Fibroblast of lung (primary cell): Measurements from ENCODE around the gene FAM234B. TPM values are rescaled to one million over a fixed set of nuclear protein-coding genes. Genes with fewer than 3 reads are reported as not detected.
A peak's percentile ranks its signal among the peaks of the same experiment; 100 is the strongest.
"Not testable (repeated sequence)": the region's sequence is repeated elsewhere in the genome, so short reads cannot be mapped to it uniquely, and the experiment has no call there.

Experiments
- DNase-seq, 2 donors: peaks; one replicate each; pipeline versions ENCODE4 v3.0.0 to v3.0.0-alpha.2; 2010; ENCODE audit warnings: low read depth in 2 of 2
- H2AFZ ChIP-seq: 2 replicates; pipeline ENCODE4 v1.5.1; 2012; ENCODE audit warnings: low read length, control low read depth, inconsistent platforms
- H3K27ac ChIP-seq: 2 replicates; pipeline ENCODE4 v1.5.1; 2011; ENCODE audit warnings: low read length, control low read depth; ENCODE audit not compliant: insufficient read depth
- H3K27me3 ChIP-seq: 2 replicates; pipeline ENCODE4 v1.5.1; 2011; ENCODE audit warnings: mild to moderate bottlenecking, low read length; ENCODE audit not compliant: control insufficient read depth, insufficient read depth
- H3K36me3 ChIP-seq: 2 replicates; pipeline ENCODE4 v1.5.1; 2011; ENCODE audit warnings: low read length; ENCODE audit not compliant: control insufficient read depth, insufficient read depth
- H3K4me1 ChIP-seq: 2 replicates; pipeline ENCODE4 v1.5.1; 2011; ENCODE audit warnings: low read length; ENCODE audit not compliant: control insufficient read depth, insufficient read depth; ENCODE audit errors: extremely low read depth
- H3K4me2 ChIP-seq: 2 replicates; pipeline ENCODE4 v1.5.1; 2011; ENCODE audit warnings: low read length, control low read depth; ENCODE audit not compliant: insufficient read depth; ENCODE audit errors: extremely low read depth
- H3K4me3 ChIP-seq, 4 experiments: fragments of 200-600 bp in 1 of 4; sonication (generic) in 1 of 4; replicated peaks in 1 of 4; 2 replicates each; pipeline ENCODE4 v1.5.1; 2011 to 2016; ENCODE audit warnings: low read length in 4 of 4, low read depth in 3 of 4, mild to moderate bottlenecking in 3 of 4, control low read depth in 2 of 4, inconsistent platforms in 1 of 4, mixed read lengths in 1 of 4; ENCODE audit not compliant: insufficient read depth in 1 of 4; ENCODE audit errors: control extremely low read depth in 1 of 4
- H3K79me2 ChIP-seq: 2 replicates; pipeline ENCODE4 v1.5.1; 2012; ENCODE audit warnings: mild to moderate bottlenecking, low read length, inconsistent platforms; ENCODE audit not compliant: control insufficient read depth, insufficient read depth
- H3K9ac ChIP-seq: 2 replicates; pipeline ENCODE4 v1.5.1; 2011; ENCODE audit warnings: mild to moderate bottlenecking, low read length, control low read depth; ENCODE audit not compliant: insufficient read depth
- H3K9me3 ChIP-seq: 2 replicates; pipeline ENCODE4 v1.5.1; 2012; ENCODE audit warnings: low read depth, low read length; ENCODE audit not compliant: control insufficient read depth, insufficient read depth
- H4K20me1 ChIP-seq: 2 replicates; pipeline ENCODE4 v1.5.1; 2011; ENCODE audit warnings: low read length; ENCODE audit not compliant: control insufficient read depth, insufficient read depth; ENCODE audit errors: extremely low read depth
- EZH2 ChIP-seq: IDR thresholded peaks from 2 replicates; pipeline ENCODE4 v1.5.1; 2012; ENCODE audit warnings: low read length, control low read depth, mild to moderate bottlenecking; ENCODE audit errors: missing control alignments
- polyA plus RNA-seq, 2 donors: library from polyadenylated mRNA; depleted of rRNA in 1 of 2; stranded (reverse) in 1 of 2; unstranded in 1 of 2; fragments of >200 nt; gene quantifications; 2 replicates each; pipeline ENCODE4 v1.2.1, GENCODE V29; 2011 to 2012; ENCODE audit warnings: missing spikeins in 1 of 2
- total RNA-seq: library from RNA; depleted of rRNA; stranded (reverse); fragments of >200 nt; gene quantifications from 2 replicates; pipeline ENCODE4 v1.2.1, GENCODE V29; 2014
- TF ChIP-seq, protein P1 (sequence below), 2 donors: IDR thresholded peaks in 1 of 2; conservative IDR thresholded peaks in 1 of 2; 1 replicate in 1 of 2; 2 replicates in 1 of 2; pipeline ENCODE4 v1.5.1; 2011 to 2012; ENCODE audit warnings: low read length in 2 of 2, control low read depth in 1 of 2, inconsistent platforms in 1 of 2, low read depth in 1 of 2, mild to moderate bottlenecking in 1 of 2

Gene FAM234B
- total and polyA plus RNA-seq, 2 donors (not counting 1 experiment from before 2014, with no cell fraction given), result 7.3 to 10.4 TPM

DNA sequence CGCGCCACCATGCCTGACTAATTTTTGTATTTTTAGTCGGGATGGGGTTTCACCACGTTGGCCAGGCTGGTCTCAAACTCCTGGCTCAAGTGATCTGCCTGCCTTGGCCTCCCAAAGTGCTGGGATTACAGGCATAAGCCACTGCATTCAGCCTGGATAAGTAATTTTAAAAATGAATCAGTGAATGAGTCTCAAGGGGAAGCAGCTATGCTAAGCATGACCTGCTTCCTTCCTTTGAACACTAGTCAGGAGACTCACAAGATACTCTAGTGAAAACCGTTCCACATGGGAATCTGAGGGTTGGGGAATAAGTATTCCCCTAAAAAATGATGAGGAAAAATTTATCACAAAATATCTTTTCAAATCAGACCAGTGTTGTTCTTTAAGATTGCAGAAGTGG, 10.7 kb upstream of the FAM234B start:
- DNase-seq, result no peak
- H3K79me2 ChIP-seq, result no peaks in the 10 kb centered on the region
- H3K27ac ChIP-seq, result no peak overlapping the region
- no peak for TF ChIP-seq EZH2
- TF ChIP-seq, protein P1, sequence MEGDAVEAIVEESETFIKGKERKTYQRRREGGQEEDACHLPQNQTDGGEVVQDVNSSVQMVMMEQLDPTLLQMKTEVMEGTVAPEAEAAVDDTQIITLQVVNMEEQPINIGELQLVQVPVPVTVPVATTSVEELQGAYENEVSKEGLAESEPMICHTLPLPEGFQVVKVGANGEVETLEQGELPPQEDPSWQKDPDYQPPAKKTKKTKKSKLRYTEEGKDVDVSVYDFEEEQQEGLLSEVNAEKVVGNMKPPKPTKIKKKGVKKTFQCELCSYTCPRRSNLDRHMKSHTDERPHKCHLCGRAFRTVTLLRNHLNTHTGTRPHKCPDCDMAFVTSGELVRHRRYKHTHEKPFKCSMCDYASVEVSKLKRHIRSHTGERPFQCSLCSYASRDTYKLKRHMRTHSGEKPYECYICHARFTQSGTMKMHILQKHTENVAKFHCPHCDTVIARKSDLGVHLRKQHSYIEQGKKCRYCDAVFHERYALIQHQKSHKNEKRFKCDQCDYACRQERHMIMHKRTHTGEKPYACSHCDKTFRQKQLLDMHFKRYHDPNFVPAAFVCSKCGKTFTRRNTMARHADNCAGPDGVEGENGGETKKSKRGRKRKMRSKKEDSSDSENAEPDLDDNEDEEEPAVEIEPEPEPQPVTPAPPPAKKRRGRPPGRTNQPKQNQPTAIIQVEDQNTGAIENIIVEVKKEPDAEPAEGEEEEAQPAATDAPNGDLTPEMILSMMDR (conservative IDR thresholded peaks at IDR 0.05 in 1 of 2, IDR thresholded peaks at IDR 0.05 in 1 of 2; ENCODE audit: low read depth in 1 of 2, low read length in 2 of 2), result no peak
- H3K4me3 ChIP-seq, result no peak overlapping the region
- H2AFZ ChIP-seq, result no peak overlapping the region
- no peaks in the 10 kb centered on the region for H3K4me1 ChIP-seq
- H4K20me1 ChIP-seq, result no peaks in the 10 kb centered on the region
- no peak overlapping the region for H3K9ac ChIP-seq
- no peaks in the 10 kb centered on the region for H3K27me3 ChIP-seq
- H3K36me3 ChIP-seq, result no peaks in the 10 kb centered on the region
- no peaks in the 10 kb centered on the region for H3K9me3 ChIP-seq
- H3K4me2 ChIP-seq, result no peak overlapping the region

DNA sequence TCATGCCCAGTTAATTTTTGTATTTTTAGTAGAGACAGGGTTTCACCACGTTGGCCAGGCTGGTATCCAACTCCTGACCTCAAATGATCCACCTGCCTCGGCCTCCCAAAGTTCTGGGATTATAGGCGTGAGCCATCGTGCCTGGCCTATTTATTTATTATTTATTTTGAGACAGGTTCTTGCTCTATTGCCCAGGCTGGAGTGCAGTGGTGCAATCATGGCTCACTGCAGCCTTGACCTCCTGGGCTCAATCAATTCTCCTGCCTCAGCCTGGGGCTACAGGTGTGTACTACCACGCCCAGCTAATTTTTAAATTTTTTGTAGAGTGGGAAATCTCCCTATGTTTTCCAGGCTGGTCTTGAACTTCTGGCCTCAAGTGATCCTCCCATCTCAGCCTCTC, 8.8 kb upstream of the FAM234B start:
- H3K27ac ChIP-seq, H3K79me2 ChIP-seq, H3K36me3 ChIP-seq, H3K27me3 ChIP-seq, H3K9ac ChIP-seq, H3K4me3 ChIP-seq, H3K9me3 ChIP-seq, H2AFZ ChIP-seq, H4K20me1 ChIP-seq, DNase-seq, H3K4me2 ChIP-seq, H3K4me1 ChIP-seq: not testable (repeated sequence)

DNA sequence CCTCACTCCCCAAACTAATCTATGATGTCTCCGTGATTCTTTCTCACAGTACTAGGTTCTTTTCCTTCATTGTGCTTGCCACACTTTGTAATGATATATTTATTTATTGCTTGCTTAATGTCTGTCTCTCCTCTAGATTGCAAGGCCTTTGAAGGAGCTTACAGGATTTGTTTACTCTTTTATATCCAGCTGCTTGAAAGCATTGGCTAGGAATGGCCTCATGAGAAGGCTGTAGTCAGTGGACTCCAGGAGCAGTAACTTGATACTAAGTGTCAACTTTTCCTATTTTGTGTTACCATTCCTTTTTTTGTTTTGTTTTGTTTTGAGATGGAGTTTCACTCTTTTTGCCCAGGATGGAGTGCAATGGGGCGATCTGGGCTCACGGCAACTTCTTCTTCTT, 7.3 kb upstream of the FAM234B start:
- Histone ChIP-seq H3K9ac (no peak overlapping the region), H3K27me3 (no peaks in the 10 kb centered on the region), H3K79me2 (no peaks in the 10 kb centered on the region), H2AFZ (no peak overlapping the region), H4K20me1 (no peaks in the 10 kb centered on the region), H3K27ac (no peak overlapping the region), H3K4me3 (no peak overlapping the region), H3K9me3 (no peaks in the 10 kb centered on the region), H3K36me3 (no peaks in the 10 kb centered on the region), H3K4me2 (no peak overlapping the region), H3K4me1 (peaks cover 3% of the 10 kb centered on the region)
- TF ChIP-seq, protein P1 (conservative IDR thresholded peaks at IDR 0.05 in 1 of 2, IDR thresholded peaks at IDR 0.05 in 1 of 2; ENCODE audit: low read depth in 1 of 2, low read length in 2 of 2), result no peak
- TF ChIP-seq EZH2, result no peak
- peak in 1 of 2 donors; percentile 46 for DNase-seq
